ENCODE measurements around the gene NUP98.
A peak's percentile ranks its signal among the peaks of the same experiment; 100 is the strongest.

NUP98 gene

DNA sequence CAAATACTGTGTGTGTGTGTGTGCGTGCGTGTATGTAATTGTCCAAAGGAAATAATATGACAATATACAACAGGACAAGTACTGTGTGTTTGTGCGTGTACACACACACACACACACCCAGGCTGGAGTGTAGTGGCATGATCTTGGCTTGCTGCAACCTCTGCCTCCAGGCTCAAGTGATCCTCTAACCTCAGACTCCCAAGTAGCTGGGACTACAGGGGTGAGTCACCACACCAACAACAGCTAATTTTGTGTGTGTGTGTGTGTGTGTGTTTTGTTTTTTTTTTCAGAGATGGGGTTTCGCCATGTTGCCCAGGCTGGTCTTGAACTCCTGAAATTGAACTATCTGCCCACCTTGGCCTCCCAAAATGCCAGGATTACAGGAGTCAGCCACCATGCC, 61.5 kb downstream of the NUP98 start:
- DNase-seq (ENCODE audit: low read depth), result no peak

DNA sequence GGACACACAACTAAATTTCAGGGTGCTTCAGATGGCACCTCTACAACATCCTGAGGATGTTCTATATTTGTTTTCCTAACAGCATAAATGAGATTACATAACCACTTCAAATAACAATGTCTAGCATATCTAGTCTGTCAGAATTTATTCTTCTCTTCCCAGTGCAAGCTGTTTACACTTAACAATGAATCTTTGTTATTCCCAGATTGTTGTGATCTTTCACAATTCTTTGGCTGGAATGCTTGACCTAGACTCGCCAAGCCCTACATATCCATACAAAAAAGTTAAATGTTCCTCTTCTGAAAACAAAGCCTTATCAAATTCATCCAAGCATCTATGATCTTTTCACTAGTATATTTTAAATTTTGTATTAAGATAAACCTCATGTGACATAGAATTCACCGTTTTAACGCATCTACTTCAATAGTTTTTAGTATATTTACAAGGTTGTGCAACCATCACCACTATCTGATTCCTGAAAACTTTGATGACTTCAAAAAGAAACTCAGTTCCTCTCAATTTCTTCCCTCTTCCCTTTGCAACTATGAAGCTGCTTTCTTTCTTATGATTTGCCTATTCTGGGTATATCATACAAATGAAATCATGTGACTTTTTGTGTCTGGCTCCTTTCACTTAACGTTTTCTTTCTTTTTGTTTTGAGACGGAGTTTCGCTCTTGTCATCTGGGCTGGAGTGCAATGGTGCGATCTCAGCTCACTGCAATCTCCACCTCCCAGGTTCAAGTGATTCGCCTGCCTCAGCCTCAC, 64.5 kb downstream of the NUP98 start:
- DNase-seq (ENCODE audit: low read depth), result no peak

DNA sequence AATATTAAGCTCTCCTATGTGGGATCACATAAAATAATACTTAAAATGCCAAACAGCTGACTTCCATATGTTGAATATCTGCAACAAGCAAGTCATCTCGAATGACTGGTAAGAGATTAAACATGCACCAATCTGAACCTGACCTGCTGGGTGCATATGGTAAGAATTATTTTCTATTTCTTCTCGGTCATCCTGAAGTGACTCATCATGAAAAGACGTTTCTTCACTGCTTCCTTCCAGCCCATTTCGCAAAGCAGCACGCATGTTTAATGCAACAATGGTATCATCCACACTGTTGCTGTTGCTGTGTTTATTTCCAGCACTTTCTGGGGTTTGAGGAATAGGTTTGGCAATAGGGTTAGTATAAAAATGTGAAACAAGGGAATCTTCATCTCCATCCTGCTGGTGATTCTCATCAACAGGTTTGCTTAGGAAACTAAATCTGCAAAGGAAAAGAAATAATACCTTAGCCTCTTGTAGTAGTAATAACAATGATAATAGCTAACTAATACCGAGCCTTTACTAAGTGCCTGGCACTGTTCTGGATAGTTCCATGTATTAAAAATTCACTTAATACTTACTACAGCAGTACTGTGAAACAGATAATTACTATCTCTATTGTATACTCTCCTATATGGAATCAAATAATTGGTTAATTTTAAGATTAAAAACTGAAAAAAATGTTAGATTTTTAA, 74.2 kb downstream of the NUP98 start:
- DNase-seq (ENCODE audit: low read depth), result peak; percentile 97

DNA sequence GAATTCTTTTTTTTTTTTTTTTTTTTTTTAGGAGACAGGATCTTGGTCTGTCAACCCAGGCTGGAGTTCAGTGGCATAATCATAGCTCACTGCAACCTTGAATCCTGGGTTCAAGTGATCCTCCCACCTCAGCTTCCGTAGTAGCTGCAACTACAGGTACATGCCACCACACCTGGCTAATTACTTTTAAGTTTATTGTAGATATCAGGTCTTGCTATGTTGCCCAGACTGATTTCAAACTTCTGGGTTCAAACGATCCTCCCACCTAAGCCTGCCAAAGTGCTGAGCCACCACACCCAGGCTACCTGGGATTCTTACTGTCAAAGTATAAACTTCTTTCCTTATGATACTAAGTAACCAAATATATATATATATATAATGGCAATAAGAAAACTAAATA, 75.3 kb downstream of the NUP98 start:
- no peak for DNase-seq (ENCODE audit: low read depth)

DNA sequence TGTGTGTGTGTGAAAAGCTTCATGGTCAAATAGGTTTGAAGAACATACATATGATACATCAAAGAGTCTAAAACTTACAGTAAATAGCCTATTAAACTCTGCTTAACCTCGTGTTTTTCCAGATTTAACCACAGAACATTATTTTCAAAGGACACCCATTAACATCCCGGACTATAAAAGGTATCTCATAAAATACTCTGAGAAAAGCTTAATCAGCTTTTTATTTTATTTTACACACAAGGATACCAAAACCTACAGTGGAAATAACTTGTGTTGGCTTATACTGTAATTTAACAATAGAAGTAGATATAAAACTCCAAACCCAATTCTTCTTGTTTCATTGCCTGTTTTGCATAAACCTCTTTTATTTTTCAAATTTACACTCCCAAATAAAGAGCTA, 76.4 kb downstream of the NUP98 start:
- no peak for DNase-seq (ENCODE audit: low read depth)

DNA sequence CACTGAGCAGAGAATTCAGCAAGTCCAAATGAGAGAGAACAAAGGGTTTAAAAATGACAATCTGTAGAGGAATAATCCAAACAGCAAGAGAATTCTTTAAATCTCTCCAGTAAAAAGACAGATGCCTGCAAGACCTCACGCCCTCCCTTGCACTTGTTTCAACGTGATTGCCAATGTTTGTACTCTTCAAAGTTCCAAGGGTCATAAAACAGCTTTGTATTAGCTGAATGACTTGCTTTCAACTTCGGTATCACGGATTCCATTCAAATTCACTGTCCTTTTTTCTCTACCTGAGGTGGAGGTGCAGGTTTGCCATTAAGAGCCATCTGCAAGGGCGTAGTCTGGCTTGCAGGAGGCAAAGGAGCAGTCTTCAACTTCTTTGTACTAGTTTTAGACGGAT, 85.1 kb downstream of the NUP98 start:
- no peak for DNase-seq (ENCODE audit: low read depth)

DNA sequence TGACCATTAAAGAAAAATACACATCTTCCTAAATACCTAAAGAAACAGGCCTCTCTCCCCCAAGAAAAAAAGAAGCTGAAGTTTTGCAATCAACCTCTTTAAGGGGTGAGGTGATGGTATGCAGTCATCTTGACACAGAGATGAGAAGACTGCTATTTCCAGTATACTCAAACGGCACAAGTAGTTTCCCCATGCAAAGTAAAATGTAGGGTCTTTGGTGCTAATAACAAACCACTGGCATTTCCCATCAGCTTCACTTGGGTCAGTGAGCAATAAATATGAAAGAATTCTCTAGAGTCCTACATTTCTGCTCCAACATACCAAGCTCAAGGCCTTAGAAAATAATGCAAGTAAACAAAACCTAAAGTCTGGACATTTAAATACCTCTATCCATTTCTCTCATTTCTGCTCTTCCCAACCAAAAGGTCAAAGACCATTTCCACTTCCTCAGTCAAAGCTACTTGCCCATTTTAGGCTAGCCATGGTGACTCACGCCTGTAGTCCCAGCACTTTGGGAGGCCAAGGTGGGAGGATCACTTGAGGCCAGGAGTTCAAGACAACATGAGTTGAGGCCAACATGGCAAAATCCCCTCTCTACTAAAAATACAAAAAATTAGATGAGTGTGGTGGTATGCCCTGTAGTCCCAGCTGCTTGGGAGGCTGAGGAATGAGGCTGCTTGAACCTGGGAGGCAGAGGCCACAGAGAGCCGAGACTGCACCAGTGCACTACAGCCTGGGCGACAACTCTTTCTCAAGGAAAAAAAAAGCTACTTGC, 86.7 kb downstream of the NUP98 start:
- DNase-seq (ENCODE audit: low read depth), result no peak

DNA sequence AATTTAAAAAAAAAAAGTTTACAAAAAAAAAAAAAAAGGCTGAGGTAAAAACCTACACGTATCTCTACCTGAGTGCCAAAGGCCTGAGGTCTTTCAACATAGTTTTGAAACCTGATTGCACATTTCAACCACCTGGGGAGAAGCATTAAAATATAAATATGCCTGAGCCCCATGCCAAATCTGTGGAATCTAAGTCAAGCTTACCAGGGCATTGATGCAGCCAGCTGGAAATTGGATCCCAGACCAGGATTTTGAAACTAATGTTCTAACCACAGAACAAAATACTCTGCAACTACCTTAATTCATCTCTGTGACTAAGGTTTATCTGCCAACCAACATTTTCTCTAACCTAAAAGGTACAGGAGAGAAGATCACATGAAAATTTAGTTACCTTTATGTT, 87.4 kb downstream of the NUP98 start:
- DNase-seq (ENCODE audit: low read depth), result no peak

DNA sequence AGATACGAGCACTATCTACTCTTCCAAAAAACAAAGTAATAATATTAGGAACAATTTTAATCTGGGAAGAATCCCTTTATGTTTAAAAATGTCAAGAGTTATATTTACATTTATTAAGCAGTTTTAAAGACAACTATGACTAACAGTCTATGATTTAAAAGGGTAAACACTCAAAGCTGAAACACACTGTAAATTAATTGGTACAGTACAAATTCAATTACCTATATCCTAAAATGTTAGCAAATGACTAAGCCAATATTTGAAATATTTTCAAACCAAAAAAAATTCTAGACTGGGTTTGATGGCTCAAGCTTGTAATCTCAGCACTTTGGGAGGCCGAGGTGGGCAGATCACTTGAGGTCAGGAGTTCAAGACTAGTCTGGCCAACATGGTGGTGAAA, 90.2 kb downstream of the NUP98 start:
- no peak for DNase-seq (ENCODE audit: low read depth)

DNA sequence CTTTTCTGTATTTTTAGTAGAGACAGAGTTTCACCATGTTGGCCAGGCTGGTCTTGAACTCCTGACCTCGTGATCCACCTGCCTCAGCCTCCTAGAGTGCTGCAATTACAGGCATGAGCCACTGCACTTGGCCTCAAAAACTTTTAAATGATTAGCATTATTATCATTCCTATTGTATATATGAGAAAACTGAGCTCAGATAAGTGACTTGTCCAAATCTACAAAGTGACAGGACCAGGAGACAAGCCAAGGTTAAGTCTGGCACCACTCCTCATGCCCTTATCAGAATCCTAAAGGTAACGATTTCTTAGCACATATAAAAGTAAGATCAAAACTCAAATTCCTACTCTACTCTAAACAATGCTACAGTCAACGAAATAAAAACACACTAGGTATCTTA, 94.0 kb downstream of the NUP98 start:
- no peak for DNase-seq (ENCODE audit: low read depth)

DNA sequence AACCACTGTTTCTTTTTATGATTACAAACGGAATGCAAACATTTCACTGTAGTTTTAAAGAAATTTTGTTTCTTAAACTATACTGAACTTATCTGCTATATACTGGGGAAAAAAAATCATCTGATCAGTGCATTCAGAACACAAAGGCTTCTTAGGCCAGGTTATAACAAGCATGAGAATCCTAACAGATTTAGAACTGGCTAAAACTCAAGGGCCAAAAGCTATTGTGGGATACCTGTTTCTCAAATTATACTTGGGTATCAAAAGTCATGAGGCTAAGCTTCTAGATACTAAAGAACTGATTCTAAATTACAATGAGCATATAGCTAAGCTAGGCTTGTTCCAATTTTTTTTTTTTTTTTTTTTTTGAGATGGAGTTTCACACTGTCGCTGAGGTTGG, 96.4 kb downstream of the NUP98 start:
- no peak for DNase-seq (ENCODE audit: low read depth)

DNA sequence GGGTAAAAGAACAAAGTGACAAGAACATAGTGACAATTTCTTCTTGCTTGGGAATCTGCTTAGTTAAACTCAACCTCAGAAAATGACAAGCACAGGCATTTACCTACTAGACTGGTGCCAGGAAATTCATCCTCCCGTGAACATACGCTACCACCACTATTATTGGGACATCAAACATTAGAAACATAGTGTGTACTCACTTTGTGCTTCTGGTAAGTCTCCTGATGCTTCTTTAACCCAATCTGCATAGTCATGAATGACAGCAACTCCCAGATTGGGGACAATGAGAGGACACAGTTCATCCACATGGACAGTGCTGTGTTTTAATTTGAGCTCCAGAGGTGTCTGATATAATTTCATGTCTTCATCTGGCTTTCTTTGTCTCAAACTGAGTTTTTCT, 96.9 kb downstream of the NUP98 start:
- no peak for DNase-seq (ENCODE audit: low read depth)

DNA sequence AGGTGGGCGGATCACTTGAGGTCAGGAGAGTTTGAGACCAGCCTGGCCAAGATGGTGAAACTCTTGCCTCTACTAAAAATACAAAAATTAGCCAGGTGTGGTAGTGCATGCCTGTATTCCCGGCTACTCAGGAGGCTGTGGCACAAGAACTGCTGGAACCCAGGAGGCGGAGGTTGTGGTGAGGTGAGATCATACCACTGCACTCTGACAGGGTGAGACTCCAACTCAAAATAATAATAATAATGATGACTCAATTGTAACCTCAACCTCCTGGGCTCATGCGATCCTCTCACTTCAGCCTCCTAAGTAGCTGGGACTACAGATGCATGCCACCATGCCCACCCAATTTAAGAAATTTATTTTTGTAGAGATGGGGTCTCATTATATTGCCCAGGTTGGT, 110.6 kb downstream of the NUP98 start:
- DNase-seq (ENCODE audit: low read depth), result no peak

DNA sequence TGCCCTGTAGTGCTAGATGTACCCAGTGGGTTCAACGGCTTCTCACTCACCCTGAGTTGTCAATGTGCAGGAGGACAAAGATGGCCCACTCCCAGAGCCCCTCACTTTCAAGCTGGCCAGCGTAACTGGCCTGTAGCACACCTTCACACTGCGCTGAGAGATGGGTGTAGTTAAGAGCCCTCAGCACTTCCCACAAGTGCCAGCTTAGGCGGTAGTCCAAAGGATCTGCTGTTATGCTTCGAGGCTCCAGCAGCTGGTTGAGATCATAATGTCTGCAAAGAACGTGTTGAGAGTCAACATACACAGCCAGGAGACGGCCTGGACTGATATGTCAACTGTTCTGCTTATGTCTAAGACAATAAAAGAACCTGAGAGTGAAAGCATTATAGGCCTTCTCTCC, 111.4 kb downstream of the NUP98 start:
- DNase-seq (ENCODE audit: low read depth), result no peak

DNA sequence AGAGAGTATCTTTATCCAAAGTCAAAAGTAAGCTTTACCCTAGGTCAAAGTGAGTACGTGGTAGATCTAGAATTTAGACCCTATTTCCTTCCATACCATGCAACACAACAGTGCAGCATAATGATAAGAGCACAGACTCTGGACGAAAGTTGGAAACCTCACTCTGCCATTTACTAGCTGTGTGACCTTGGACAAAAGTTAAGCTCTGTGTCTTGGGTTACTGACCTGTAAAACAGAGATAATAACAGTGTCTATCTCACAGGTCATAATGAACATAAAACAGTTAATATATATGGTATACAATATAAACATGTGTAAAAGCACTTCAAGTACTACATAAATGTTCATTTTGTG, 112.6 kb downstream of the NUP98 start:
- no peak for DNase-seq (ENCODE audit: low read depth)

DNA sequence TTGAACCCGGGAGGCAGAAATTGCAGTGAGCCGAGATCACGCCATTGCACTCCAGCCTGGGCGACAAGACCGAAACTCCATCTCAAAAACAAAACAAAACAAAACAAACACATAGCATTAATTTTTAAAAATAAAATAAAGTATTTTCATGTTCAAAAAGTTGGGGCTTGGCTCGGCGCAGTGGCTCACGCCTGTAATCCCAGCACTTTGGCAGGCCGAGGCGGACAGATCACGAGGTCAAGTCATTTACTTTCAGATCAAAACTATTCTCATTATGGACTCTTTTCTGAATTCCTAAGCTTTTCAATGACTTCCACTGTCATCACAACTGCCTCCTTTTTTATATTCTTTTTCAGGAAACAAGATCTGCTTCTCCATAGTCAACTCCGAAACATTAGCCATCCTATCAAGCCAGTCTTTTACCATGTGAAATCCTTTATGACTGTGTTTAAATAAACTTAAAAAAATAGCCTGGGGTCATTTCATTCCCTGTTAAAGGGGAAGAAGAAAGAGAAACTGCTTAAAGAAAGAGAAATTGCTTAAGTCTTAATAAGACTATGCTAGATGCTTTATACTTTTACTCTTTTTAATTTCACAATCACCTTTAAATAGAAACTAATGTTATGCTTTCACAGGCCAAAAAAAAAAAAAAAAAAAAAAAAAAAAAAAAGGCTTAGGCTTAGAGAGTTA, 113.1 kb downstream of the NUP98 start:
- DNase-seq (ENCODE audit: low read depth), result no peak

DNA sequence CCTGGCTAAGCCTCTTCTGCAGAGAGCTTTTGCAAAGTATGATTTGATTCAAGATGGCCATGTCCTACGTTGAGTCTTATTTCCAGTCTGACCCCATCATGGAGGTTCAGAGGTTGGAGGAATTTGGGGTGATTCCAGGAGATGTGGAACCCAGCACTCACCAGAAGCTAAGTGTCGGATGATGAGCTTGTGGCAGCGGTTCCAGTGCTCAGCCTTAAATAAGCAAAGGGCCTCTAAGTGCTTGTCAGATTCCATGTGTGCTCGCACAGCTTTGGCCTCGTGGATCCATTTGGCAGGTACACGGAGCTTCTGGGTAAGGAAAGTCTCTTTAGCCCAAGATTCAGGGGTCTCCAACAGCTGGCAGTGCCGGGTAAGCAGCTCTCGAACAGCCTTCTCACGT, 114.3 kb downstream of the NUP98 start:
- DNase-seq (ENCODE audit: low read depth), result no peak

DNA sequence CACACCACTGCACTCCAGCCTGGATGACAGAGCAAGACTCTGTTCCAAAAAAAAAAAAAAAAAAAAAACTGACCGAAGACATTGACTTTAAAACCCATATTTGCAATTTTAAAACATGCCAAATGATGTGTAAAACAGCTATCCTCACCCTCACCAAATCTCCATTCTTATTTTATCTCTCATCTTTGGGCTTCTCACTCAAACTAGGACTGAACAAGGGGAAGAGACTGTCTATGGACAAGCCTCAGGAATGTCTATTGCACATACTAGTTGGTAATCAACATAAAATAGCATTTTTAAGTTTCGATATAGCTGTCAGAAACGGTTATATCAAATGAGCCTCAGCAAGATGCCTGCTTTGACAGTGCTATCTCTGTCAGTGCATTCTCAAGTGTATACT, 118.3 kb downstream of the NUP98 start:
- DNase-seq (ENCODE audit: low read depth), result no peak

DNA sequence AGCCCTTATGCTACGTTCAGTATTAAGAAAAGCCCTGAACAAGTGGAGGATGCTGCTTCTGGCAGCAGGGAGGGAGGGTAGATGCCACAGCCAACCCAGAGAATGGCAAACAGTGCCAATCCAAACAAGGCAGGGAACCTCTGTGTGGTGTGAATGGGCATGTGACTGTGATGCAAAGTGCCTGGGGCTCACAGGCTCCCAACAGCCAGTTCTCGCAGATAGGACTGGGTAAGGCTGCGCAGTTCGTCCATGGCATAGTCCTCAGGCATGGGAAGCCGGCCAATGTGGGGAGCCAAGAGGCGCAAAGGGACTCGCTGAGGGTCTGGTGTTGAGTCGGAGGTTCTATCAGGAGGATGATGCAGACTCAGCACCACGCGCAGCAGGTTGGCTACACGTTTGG, 121.4 kb downstream of the NUP98 start:
- no peak for DNase-seq (ENCODE audit: low read depth)

DNA sequence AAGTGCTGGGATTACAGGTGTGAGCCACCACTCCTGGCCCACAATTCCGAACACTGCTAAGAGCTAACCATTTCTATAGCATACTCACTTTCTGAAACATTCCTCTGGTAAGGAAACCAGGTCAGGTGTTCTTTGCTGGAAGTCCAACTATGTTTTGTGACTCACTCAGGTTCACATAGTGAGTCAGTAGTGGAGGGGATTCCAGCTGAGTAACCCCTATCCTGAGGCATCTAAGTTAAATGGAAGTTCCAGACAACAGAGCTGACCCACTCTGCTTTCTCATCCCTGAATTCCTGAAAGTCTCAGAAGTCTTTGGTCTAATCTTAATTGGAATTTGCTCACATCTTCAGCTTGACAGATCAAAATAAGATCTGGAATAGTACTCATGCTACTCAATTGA, 123.2 kb downstream of the NUP98 start:
- no peak for DNase-seq (ENCODE audit: low read depth)

DNA sequence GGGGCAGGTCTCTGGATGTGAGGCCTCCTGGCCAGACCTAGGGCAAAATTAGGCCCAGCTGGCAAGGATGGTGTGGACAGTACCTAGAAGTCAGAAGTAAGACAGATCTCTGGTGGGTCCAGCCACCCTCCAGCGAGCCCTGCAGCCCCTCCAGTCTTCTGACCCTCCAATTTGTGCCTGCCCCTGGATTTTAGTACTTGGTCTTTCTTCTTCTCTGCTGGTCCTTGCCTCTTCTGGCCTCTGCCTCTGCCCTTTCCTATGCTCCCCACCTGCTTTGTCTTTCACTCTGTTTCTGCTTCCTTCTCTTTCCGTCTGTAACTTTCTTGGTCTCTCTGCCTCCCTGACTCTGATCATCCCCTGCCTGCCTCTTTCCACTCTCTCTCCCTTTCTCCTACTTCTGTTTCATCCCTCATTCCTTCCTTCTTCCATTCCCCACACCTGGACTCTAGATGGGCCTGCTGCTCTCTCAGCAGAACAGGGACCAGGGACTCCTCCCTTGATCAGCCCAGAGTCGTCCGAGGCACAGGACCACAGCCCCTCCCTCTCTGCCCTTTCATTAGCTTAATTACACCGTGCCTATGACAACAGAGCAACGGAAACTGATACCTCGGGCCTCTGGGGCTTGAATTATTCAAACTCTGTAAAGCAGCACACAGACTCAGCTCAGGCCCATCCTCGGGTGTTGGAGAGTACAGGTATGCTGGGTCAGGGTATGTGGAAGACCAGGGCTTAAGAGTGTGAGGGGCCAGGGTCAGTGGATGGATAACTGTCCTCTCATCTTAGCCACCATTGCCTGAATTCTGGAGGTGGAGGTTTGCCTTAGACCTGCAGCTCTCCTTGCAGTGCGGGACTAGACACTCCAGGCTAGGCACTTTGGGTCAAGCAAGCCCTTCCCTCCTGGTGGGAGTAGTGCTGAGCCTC, 125.8 kb downstream of the NUP98 start, which contains the start of gene CHRNA10:
Gene CHRNA10, minus strand, starts transcription at position 51 of the 921 bp plus-strand sequence. CDS start 72 bp downstream, outside the sequence.
- no peak for DNase-seq (ENCODE audit: low read depth)
